HG03097 (cell line): ENCODE results near the gene LRRC8D.

Experiments used
- ATAC-seq: cut with Tn5 transposase; IDR thresholded peaks from one replicate; pipeline ENCODE4 v1.9.1; 2021; ENCODE audit not compliant: unreplicated experiment, low FRiP score

Gene LRRC8D

GRCh38 chr1:89890085-89890752, 69.4 kb downstream of the LRRC8D start:
- ATAC-seq, result no peak

- no peak for ATAC-seq
Observed at GRCh38 chr1:89892816-89893215, 72.0 kb downstream of the LRRC8D start.

GRCh38 chr1:89894210-89895201, 73.7 kb downstream of the LRRC8D start:
- no peak for ATAC-seq

- no peak for ATAC-seq
Observed at GRCh38 chr1:89896105-89896942, 75.5 kb downstream of the LRRC8D start.

- ATAC-seq, result no peak
Observed at GRCh38 chr1:89897347-89898133, 76.7 kb downstream of the LRRC8D start.

GRCh38 chr1:89898150-89898549, 77.3 kb downstream of the LRRC8D start:
- no peak for ATAC-seq

GRCh38 chr1:89898695-89899470, 78.1 kb downstream of the LRRC8D start:
- ATAC-seq, result no peak

GRCh38 chr1:89900323-89900722, 79.5 kb downstream of the LRRC8D start:
- no peak for ATAC-seq

GRCh38 chr1:89900791-89901708, 80.2 kb downstream of the LRRC8D start:
- ATAC-seq, result no peak

GRCh38 chr1:89901957-89902669, 81.3 kb downstream of the LRRC8D start:
- ATAC-seq, result no peak

GRCh38 chr1:89903550-89903949, 82.7 kb downstream of the LRRC8D start:
- no peak for ATAC-seq

- no peak for ATAC-seq
Observed at GRCh38 chr1:89904219-89904980, 83.6 kb downstream of the LRRC8D start.

GRCh38 chr1:89905395-89906058, 84.7 kb downstream of the LRRC8D start:
- ATAC-seq, result no peak

- no peak for ATAC-seq
Observed at GRCh38 chr1:89906088-89906487, 85.3 kb downstream of the LRRC8D start.

GRCh38 chr1:89907727-89908212, 86.9 kb downstream of the LRRC8D start:
- no peak for ATAC-seq

- ATAC-seq, result no peak
Observed at GRCh38 chr1:89908273-89908671, 87.4 kb downstream of the LRRC8D start.
